ENCODE measurements around the gene ACER3.

DNA sequence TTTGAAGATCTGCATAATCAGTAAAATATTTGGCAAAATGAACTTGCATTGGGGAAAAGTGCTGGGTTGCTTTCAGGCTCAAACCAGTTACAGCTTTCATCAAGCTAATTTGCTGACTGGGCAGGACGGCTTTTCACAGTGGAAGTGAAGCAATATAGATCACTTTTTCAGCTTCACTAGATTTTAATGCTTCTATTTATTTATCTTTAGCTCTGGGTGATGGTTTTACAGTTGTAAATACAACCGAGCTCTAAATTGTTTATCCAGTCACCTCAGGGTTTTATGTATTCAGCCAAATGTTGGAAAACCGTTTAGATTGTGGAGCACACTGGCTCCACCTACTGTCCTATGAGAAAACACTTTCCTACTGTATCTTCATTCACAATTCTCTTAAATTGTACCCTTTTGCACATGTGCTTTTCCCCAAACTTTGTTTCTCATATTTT, 58.2 kb downstream of the ACER3 start:
- TF ChIP-seq, protein P1, sequence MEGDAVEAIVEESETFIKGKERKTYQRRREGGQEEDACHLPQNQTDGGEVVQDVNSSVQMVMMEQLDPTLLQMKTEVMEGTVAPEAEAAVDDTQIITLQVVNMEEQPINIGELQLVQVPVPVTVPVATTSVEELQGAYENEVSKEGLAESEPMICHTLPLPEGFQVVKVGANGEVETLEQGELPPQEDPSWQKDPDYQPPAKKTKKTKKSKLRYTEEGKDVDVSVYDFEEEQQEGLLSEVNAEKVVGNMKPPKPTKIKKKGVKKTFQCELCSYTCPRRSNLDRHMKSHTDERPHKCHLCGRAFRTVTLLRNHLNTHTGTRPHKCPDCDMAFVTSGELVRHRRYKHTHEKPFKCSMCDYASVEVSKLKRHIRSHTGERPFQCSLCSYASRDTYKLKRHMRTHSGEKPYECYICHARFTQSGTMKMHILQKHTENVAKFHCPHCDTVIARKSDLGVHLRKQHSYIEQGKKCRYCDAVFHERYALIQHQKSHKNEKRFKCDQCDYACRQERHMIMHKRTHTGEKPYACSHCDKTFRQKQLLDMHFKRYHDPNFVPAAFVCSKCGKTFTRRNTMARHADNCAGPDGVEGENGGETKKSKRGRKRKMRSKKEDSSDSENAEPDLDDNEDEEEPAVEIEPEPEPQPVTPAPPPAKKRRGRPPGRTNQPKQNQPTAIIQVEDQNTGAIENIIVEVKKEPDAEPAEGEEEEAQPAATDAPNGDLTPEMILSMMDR (IDR thresholded peaks at IDR 0.05) = peak; percentile 47 to 70 (median 53)
- TF ChIP-seq EP300 (IDR thresholded peaks at IDR 0.05) (no peak), POLR2AphosphoS5 (IDR thresholded peaks at IDR 0.05) (no peak)

Measured in sigmoid colon (tissue), 4 donors.